ENCODE measurements around the gene CCBE1.

GRCh38 chr18:59400407-59400806, 296.8 kb downstream of the CCBE1 start:
- no peak for TF ChIP-seq CTCF (IDR thresholded peaks at IDR 0.05)
- no peak for TF ChIP-seq POLR2A (IDR thresholded peaks at IDR 0.05)
